ENCODE data around the gene FARP2.

The FARP2 gene

GRCh38 chr2:241540771-241541561, 184.9 kb downstream of the FARP2 start:
- DNase-seq (ENCODE audit: low read depth, low spot score) = peak; percentile 41
- in situ Hi-C loops (cut with HindIII; ENCODE audit: low sequenced_read_pairs) = no loop called here
- peak overlapping the region; percentile 24 for H3K4me3 ChIP-seq (ENCODE audit: low read depth, low read length)
- no peak for TF ChIP-seq CTCF (IDR thresholded peaks at IDR 0.05; ENCODE audit: low read depth, low read length)

- TF ChIP-seq CTCF (IDR thresholded peaks at IDR 0.05; ENCODE audit: low read depth, low read length) = no peak
- H3K4me3 ChIP-seq (ENCODE audit: low read depth, low read length) = peak overlapping the region; percentile 24
- in situ Hi-C loops (cut with HindIII; ENCODE audit: low sequenced_read_pairs) = no loop called here
- DNase-seq (ENCODE audit: low read depth, low spot score) = no peak
Observed at GRCh38 chr2:241541564-241542277, 185.6 kb downstream of the FARP2 start.

- TF ChIP-seq CTCF (IDR thresholded peaks at IDR 0.05; ENCODE audit: low read depth, low read length) = no peak
- H3K4me3 ChIP-seq (ENCODE audit: low read depth, low read length) = no peak overlapping the region
- no peak for DNase-seq (ENCODE audit: low read depth, low spot score)
- in situ Hi-C loops (cut with HindIII; ENCODE audit: low sequenced_read_pairs) = no loop called here
Observed at GRCh38 chr2:241542278-241542605, 186.2 kb downstream of the FARP2 start.

Data from astrocyte of the spinal cord (primary cell).